NCI-H748 treated with DMSO at 0.1 percent for 48 hours (cell line): ENCODE results near the gene MAD1L1.
"Not testable (repeated sequence)": the region's sequence is repeated elsewhere in the genome, so short reads cannot be mapped to it uniquely, and the experiment has no call there.

Experiments used
- DNase-seq: peaks from one replicate; lab custom pipeline; 2025; lab: John Stamatoyannopoulos, UW

The MAD1L1 gene

DNA sequence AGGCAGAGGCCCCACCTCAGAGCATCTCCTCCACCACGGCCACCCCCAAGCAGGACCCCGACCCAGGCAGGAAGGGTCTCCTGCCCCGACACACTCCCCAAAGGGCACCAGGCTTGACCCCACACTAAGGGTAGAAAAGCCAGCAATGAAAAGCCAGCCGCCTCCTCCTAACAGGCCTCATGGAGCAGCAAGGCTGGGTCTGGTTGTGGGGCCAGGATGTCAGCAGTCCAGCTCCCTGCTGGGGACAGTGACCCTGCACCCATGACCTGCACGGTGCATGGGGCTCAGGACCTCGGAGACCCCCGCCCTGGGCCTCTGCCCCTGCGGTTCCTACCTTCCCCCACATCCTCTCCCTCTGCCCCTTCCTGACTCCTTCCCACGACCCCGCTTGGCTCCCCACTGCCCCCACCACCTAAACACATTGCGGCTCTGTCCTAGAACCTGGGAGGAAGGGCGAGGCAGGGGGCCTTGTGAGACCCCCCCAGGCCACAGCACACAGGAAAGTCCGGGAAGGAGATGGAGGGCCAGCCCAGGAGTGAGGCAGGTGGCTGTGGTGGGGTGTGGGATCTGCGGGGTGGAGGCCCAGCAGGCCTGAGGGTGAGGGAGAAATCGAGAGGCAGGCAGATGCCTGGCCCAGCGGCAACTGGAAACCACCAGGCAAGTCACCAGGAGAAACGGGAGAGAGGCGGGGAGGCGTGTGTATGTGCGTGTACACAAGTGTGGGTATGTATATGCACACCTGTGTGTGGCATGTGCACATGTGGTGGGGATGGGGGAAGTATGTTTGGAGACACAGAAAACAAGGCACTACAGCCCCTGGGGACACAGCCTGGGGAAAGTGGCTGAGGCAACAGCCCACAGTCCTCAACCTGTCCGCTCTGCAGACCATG, 229.9 kb downstream of the MAD1L1 start:
- no peak for DNase-seq

DNA sequence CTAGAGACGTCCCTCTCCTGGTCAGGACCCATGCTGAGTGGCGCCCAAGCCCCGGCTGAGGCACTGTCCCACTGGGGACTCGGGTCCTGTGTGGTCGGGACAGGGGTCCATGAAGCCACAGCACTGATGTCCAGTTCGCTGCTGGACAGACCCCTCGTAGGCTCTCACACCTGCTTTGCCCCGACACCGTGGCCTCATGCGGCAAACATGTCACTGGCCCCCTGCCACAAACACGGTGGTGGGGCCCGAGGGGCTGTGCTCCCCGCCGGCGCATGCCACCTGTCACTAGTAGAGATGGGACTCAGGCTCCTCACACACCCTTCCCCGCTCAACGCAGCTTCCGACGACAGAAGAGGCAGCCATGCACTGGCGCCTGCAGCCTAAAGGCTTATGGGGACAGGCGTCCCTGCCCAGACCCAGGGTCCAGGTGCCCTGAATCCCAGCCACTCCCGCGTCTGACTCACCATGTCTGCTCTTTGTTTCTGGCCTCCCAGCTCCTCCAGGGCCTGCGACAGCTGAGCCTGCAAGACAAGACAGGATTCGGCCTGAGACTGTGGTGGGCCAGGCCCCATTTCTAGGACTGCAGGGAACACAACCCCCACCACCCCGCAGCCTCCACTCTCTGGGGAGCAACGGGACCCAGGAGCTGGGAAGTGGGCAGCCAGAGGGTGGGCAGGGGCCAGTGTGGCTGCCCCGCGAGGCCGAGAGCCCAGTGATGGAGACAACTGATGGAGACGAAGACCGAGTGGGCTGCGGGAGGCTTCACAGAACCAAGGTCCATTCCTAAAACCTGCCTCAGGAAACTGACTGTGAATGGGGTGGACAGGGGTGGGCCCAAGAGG, 230.9 kb downstream of the MAD1L1 start:
- no peak for DNase-seq

DNA sequence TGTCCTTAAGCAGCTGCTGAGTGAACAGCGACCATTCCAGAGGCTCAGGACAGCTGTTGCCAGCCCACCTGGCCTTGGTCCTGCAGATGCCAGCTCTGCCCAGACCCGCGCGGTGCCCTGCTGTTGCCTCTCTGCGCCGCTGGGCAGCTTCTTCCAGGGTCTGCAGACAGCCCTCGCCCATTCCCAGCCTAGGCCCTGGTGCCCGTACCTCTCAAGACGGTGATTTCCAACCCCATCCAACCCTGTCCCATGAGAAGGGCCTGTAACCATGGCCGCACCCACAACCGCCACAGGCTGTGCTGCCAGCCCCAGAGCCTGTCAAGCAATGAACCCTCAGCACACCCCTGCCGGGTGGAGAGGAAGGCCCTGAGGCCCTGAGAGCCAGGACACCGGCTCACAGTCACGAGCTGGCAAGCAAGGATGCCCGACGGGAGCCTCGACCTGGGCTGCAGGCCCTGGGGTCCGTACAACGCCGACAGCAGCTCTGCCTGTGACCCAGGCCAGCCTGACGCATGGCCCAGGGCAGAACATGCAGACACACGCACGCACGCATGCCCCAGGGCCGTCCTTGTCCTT, 231.9 kb downstream of the MAD1L1 start:
- no peak for DNase-seq

DNA sequence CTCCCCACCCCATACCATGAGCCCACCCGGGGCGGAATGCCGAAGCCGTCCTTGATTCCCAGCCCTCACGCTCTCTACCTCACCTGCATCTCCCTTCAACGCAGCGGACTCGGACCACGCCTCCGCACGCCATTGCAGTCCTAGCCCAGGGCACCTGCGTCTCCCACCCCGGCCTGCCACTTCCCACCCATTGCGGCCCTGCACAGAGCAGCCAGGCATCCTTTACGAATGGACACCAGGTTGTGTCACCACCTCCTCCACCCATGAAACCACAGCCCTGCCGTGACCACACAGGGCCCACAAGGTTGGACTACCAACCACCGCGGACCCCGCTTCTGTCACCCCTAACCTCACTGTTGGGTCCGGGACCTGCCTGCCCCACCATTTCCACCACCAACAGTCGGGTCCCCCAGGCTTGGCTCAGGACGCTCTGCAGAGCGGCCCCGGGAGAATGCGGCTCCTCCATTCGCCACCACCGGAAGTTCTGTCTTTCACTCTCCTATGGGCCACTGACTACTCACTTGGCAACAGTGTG, 232.5 kb downstream of the MAD1L1 start:
- no peak for DNase-seq

DNA sequence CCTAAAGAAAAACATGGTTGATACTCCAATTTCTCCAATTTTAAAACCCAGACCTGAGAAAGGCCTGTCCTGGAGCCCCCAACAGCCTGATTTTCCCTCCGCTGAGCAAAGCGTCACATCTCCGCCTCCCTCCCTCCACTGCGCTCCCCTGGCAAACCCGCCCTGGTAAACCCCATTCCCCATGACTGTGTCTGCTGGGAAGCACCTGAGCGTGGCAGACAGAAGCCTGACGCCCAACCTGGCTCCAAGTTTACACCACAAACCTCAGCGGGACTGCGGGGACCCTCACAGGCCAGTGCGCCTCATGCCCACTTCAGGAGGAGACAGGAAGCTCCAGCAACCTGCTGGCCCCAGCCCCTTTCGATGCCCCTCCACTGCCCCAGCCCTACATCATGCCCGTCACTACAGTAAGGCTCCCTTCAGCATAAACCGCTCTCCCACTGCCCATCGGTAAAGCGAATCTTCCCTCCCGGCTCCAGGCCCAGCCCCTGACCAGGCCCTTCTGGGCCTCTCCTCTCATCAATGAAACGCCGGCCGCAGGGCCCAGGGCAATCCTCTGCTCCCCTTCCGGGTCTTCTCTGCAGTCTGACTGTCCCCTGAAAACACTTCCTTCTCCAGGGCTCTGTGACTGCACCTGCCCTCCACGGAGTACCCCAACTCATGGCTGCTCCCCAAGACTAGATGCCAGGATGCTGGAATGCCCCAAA, 233.3 kb downstream of the MAD1L1 start:
- no peak for DNase-seq

DNA sequence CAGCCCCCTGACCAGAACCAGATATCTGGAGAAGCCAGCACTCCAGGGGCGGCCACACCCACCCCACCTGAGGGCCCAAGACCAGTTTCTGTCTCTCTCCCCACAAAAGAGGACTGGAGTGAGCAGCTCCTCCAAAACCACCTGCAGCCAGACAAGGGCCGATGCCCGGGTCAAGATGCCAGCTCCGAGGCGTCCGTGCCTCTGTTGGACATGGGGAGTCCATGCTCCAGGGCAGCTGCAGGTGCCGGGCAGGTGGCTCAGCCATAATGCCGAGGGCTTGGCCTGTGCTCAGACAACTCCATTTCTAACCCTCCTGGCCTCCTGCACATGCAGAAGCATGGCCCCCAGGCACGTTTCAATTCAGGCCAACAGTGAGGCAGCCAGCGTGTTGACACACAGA, 234.6 kb downstream of the MAD1L1 start:
- no peak for DNase-seq

DNA sequence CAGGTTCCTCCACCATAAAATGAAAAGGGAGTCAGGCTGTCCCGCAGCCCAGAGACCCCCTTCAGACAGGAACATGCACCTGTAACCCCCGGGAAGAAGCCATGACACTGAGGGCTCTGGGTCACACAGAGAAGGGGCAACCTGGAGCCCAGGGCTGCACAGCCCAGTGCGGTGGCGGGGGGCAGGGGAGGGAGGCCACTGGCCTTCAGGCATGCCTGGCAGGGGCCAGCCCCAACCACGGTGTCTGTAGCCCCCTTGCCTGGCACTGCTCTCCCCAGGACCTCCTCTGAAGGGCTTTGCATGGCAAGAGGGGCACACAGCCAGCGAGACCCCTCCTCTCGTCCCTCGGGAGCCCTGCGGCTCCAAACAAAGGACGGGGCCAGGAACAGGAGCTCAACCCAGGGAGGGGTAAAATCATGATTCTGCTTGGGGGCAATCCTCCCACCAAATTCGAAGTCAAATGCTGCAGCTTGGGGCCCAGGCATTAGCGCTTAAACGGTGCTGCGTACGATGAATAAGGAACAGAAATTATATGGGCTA, 235.1 kb downstream of the MAD1L1 start:
- DNase-seq, result no peak

DNA sequence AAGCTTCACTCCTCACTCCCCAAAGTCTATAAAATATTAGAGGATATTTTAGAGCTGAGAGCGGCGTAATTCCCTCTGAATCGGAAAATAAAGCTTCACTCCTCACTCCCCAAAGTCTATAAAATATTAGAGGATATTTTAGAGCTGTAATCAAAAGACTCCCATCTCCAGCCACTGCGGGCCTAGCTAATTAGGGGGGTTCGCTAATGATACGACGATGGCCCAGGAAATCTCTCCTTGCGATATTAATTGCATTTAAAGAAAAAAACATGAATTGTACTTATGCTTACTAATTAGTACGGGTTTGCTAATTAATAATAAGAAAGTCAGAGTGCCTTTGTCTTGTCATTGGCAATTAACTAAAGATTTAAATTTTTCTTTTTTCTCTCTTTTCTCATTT, 235.9 kb downstream of the MAD1L1 start:
- DNase-seq, result no peak

DNA sequence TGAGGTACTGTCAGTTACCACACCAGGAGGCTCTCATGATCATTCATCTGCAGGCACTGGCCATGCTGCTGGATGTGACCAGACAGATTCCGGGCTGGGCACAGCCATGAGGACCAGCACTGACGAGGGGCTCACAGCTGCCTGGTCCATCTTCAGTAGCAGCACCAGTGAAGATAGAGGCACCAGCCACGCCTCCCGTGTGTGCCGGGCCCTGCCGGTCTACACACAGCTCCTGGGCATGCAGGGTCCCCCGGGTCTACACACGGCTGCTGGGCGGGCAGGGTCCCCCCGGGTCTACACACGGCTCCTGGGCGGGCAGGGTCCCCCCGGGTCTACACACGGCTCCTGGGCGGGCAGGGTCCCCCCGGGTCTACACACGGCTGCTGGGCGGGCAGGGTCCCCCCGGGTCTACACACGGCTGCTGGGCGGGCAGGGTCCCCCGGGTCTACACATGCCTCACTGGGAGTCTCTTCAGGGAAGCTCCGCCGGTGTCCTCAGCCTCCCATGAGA, 236.8 kb downstream of the MAD1L1 start:
- DNase-seq, result not testable (repeated sequence)

DNA sequence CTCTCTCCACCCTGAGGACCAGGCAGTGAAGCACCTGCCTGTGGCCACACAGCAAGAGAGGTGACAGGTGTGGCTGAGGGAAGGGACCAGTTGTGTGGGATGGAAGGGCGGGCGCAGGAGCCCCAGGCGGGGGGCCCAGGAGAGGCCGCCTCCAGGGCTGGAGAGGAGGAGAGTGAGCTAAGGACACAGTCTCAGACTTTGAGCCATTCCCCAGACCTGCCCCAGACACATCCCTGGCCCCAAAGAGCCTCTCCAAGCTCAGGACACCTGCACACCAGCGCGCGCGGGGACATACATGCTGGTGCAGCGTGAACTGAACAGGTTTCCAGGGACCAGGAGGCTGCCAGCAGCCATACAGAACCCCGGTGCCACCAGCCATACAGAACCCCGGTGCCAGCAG, 237.3 kb downstream of the MAD1L1 start:
- DNase-seq, result no peak

DNA sequence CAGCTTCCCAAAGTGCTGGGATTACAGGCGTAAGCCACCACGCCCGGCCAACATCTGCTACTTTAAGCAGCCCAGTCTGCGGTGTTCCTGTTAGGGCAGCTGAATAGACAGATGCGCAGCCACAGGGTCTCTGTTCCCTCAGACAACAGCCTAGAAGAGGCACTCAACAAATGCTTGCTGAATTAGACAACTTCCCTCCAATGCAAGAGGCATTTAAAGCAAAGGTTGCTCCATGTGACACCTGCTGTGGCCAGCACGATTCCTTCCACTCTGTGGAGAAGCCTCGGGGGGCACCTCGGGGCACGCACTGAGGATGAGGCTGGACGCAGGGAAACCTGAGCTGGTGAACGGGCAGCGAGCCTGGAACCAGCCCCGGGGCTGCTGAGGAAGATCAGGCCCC, 237.8 kb downstream of the MAD1L1 start:
- no peak for DNase-seq

DNA sequence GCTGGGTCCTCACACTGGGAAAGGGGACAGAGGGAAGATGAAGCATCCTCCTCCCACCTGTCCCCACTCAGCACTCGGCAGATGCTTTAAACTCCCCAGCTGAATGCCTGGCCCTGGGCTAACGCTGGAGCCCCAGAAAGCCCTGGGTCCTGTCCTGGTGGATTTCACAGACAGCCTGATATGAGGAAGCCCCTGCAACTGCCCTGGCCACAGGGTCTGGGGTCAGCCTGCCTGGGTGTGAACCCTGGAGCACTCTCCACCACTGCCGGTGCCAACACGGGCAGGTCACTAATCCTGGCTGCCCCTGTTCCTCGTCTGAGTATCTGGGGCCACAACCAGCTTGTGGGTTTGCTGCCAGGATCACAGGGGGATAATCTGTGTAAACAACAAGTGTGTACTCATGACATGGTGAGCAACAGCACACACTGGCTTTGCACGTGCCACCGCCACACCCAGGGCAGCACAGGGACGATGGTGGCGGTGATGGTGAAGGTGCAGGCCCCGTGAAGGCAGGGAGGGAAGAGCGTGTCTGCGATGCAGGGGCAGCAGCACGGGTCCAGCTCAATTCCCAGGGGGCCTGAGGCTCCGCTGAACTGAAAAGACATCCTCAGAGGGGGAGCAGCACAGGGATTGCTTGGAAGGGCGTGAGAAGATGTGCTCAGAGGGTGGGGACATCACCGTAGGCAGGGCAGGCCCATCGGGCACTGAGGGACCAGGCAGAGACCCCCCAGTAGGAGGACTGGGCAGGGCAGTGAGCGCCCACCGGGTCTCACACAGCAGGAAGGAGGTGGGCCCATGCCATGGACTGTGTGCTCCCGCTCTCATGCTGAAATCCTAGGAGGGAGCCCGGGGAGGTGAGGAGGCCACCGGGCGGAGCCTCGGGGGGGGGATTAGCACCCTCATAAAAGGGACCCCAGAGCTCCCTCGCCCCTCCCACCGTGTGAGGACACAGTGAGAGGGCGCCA, 238.7 kb downstream of the MAD1L1 start:
- no peak for DNase-seq

DNA sequence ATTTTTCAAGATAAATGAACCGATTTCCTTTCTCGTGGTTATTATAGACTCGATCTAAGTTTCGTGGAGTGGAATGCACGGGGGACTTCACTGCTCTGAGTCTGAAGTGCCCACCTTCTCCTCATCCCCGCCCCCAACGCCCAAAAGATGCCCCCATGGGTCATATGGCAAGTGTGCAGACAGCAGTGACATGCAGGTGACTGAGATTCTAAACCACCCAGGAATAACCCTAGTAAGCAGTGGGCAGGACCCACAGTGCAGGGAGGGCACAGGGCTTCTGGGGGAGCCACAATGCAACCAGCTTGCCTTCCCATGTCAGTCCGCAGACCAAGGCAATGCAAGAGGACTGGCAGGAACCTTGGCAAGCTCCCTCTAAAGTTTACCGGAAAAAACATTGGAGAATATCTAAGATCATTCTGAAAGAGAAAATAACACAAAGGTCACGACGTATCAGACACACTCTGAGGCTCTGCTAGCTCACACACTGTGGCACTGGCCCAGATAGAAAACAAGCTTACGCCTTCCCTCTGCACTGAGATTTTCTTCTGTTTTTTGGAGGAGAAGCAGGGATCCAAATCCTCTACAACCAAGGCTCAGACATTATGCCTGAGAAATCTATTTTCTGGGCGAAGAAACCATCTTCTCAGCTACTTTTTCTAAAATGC, 239.6 kb downstream of the MAD1L1 start:
- DNase-seq, result no peak

DNA sequence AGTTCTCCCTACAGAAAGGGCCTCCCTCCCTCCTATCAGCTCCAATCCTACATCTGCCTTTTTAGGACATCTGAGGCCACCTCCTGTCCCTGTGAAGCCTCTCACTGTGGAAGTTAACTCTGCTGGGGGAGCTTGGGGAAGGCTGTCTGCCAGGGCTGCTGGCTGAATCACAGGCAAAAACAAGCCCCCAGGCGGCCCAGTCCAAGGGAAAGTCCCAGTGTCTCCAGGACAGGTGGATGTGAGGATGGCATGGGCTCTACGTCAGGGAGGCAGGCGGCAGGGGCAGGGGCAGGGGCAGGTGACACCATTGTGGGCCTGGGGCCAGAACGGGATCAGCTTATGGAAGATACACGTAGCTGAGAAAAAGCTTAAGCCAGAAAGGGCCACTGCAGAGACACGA, 240.2 kb downstream of the MAD1L1 start:
- no peak for DNase-seq

DNA sequence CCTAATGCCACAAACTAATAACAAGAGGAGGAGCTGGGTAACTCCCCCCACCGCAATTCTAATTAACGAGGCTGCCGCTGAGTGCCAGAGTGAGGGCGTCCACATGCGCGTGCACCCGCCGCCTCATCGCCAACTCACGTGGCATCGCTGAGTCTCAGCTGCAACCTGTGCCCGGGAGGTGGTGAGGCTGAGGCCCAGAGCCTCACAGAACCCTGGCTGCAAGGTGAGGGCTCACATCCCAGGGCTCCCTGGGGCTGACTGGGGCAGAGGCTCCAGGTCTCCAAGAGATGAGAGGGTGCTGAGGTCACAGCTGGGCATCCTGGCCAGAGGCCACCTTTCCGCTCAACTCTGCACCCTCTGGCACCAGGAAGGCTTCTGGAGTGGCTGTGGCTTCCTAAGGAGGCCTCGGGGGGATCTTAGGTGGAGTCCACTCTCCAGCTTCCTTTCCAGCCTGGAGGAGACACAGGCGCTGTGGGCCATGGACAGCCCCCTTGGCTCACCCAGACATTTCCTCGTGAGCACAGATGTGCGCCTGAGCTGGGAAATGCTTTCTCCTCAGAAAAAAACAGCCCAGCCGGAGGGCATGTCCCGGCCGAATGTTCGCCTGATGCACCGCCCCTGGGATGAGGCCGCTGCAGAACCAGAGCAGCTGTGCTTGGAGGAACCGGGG, 242.6 kb downstream of the MAD1L1 start:
- no peak for DNase-seq

DNA sequence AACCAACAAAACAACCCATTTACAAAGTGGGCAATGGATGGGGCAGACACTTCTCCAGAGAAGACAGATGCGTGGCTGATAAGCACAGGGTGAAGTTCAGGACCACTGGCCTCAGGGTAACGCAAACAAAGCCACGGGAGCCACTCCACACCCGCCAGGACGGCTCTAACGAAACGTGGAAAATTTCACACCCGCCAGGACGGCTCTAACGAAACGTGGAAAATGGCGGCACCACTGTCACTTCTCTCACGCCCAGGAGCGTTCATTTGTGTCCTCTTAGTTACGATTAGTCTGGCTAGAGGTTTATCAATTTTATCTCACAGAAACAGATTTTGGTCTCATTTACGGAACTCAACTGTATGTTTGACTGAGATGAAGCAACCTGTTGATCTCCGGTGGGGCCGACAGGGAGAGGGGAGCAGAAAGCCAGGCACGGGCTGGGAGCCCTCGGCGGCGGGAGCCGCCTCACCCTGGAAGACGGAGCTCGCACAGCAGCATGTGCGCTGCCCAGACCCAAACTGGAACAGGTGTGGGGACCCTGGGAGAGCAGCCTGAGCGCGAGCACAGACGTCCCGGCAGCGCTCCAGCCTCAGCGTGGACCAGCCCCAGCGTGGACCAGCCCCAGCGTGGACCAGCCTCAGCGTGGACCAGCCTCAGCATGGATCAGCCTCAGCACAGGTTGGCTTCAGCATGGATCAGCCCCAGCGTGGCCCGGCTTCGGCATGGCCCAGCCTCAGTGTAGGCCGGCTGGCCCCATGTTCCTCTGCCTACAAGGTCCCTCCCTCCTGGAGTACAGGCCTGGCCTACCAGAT, 243.5 kb downstream of the MAD1L1 start:
- no peak for DNase-seq

DNA sequence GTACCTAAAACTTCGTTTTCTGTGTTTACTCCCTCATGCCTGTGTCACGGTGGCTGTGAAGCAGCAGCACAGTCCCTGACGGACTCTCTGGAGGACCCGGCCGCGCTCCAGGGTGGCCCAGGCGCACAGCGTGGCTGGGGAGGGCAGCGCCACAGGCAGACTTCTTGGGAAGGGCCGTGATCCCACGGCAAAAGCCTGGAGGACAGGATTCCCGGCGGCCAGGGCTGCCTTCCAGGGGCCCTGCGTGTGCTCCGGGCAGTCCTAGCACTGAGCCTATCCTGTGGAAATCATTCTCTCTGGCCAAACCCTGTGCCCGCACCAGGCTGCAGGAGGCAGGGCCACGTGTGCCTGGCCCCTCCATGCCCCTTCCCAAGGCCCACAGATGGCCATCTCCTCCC, 244.2 kb downstream of the MAD1L1 start:
- DNase-seq, result no peak
